GM12892 (cell line): ENCODE data around the gene HIVEP2.

Experiments
- DNase-seq: peaks from one replicate; pipeline ENCODE4 v3.0.0; 2011; ENCODE audit not compliant: insufficient read length
- FAIRE-seq: peaks from 2 replicates; lab custom pipeline; 2011; peaks lifted over from hg19 to GRCh38; lab: Jason Lieb, UNC
- POLR2A ChIP-seq: IDR thresholded peaks from 2 replicates; pipeline ENCODE4 v1.6.1; 2011; ENCODE audit warnings: low read depth, low read length, control low read depth
- POLR2AphosphoS5 ChIP-seq: IDR thresholded peaks from 2 replicates; pipeline ENCODE4 v1.6.1; 2011; ENCODE audit warnings: low read depth, low read length, control low read depth
- TAF1 ChIP-seq: IDR thresholded peaks from 2 replicates; pipeline ENCODE4 v1.6.1; 2011; ENCODE audit warnings: low read depth, mild to moderate bottlenecking, control low read depth, low read length, borderline replicate concordance

Gene HIVEP2

DNA sequence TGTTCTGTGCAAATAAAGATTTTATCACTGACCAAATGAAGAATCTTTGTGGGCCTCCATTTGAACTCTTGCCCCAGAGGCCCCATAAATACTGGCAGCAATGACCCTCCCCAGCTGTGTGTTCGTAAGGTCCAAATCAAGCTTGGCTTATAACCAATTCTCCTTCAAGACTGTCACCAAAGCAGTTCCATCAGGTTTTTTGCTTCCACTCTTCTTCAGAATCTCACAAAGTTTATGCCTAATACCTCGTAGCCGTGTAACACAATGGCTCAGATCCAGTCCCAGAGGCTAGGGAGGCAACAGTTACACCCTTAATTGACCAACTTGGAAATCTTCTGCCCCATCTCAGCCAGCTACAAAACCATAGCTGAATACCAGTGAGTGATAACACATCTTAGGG, 120.5 kb downstream of the HIVEP2 start:
- no peak for TF ChIP-seq POLR2AphosphoS5
- TF ChIP-seq POLR2A: no peak
- TF ChIP-seq TAF1: no peak
- DNase-seq (no peak), FAIRE-seq (no peak)

DNA sequence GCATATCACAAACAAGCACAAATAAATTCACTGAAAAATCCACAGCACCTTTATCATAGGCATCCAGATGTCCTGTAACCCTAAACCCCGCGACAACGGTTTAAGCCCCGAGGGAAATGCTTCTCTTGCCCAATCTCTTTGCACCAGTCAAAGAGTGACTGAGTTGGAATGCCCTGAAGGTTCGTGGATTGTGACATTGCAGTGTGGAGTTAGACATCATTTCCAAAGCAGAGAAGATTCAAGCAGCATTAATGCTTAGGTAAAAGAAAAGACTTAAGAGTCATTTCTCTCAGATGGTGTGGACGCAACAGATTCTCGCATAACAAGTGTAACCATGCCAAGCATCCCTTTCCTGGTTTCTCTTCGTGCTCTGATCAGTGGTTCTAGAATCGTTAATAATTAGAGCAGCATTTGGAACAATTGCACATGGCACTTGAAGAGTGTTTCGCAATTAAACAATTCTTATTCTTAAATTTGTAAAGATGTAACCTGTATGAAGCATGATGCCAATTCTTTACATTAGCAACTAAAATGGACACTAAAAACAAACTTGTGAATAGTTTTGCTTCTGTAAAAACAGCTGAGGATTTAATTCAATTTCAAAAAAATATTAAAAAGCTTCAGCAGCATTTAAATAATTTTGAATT, 121.6 kb downstream of the HIVEP2 start:
- no peak for TF ChIP-seq POLR2AphosphoS5
- no peak for TF ChIP-seq POLR2A
- no peak for TF ChIP-seq TAF1
- no peak for DNase-seq
- FAIRE-seq: no peak

DNA sequence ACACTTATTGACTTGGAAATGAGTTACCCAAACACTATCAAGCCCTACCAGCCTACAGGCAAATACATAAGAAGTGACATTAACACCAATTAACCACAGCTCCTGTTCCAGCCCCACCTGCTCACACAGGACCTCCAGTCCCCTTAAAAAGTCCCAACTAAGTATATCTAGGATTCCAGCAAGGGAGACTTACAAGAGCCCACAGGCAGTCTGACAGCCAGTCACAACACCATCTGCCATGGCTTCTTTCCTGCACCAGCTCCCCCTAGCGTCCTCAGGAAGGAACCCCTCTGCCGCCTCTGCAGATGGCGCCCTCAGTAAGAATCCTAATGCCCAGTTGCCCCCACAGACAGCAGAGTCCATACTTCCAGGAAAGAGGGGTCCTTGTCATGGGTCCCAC, 122.1 kb downstream of the HIVEP2 start:
- peak; percentile 27 for FAIRE-seq
- DNase-seq: no peak

DNA sequence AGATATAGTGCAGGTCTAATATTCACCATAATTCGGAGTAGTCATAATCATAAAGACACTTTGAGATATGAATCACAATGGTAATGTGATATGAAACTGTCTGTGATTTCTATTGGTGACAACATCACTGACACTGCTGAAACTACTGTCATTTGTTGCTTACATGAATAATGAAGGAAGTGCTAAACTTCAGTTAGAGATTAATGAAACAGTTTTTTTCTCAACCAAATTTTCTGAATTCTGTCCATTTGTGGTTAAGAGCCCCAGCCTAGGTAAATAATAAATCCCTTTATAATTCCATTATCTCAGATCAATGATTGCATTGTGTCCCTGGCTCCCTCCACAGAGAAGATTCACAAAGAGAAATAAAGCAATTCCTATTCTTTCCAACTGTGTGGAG, 122.6 kb downstream of the HIVEP2 start:
- DNase-seq (no peak), FAIRE-seq (peak; percentile 88)
- TF ChIP-seq POLR2AphosphoS5: no peak
- TF ChIP-seq POLR2A: no peak
- no peak for TF ChIP-seq TAF1

More for the DNA sequence above, 122.1 kb downstream of the HIVEP2 start:
- TF ChIP-seq POLR2A (no peak), POLR2AphosphoS5 (no peak), TAF1 (no peak)

DNA sequence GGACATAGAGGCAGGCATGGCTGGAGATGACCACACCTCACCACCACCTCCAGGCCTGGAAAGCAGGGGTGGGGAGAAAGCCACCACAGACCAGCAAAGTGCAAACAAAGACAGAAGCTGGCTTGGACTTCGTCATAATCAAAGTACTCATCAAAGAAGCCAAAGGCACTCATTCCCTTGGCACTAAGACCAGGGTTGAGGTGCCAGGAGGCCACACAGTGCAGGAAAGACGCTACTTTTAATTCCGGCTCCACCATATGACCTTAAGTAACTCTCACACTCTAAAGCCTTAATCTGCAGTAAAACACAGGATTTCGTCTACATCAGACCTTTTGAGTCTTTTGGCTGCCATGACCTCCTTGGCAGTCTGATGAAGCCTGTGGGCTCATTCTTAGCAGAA, 123.1 kb downstream of the HIVEP2 start:
- no peak for DNase-seq
- TF ChIP-seq TAF1 (no peak), POLR2A (no peak), POLR2AphosphoS5 (no peak)
- FAIRE-seq: no peak

DNA sequence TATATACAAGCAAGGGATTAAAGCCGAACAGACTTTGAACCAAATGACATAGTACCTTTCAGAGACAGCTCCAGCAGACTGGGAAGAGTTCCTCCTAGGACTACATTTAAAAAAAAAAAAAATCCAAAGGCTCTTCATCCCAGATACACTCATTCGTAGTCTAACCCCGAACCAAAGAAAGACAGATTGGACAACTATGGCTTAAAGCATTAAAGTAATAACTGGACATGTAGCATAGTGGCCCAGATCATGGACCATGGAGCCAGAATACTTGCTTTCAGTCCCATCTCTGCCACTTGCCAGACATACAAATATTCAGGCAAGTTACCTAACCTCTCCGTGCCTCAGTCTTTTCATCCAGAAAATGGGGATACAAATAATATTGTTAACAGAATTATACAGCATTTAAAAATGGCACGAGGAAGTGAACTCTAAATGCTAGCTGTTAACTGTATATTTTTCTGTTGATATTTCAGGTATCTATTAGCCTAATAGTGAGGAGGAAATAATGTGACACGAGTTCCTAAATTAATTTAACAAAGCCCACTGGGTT, 123.7 kb downstream of the HIVEP2 start:
- DNase-seq: no peak
- no peak for FAIRE-seq
- TF ChIP-seq POLR2AphosphoS5 (no peak), TAF1 (no peak), POLR2A (no peak)

DNA sequence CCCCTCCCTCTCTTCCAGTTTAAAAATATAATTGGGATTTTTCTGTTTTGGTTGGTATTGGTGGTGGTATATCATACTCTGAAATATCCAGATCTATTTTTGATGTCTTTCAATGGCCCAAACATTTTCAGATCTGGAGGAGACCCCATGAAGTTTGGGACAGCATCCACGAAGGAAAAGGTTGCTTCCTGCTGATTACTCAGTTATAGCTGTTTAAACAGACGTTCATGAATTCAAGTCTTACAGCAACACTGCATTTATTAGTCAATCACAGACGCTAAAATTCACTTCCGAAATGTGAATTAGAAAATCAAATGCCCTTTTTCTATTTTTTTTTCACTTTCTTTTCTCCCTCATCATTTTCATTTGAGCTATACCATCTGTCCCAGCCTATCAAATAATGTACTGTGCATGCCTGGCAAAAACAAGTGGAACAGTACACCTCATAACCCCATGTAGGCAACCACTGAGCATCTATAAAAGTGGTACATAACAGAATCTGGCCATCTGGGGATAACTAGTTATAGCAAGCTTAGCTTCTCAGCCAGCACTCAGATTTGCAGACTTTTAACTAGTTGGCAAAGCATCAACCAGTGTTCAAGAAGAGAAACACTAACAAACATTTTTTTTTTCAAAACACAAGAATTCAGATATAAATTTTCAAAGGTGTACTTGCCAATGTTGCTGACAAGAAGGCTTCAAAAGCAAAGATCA, 124.5 kb downstream of the HIVEP2 start:
- no peak for DNase-seq
- FAIRE-seq: peak; percentile 38
- TF ChIP-seq POLR2A: no peak

DNA sequence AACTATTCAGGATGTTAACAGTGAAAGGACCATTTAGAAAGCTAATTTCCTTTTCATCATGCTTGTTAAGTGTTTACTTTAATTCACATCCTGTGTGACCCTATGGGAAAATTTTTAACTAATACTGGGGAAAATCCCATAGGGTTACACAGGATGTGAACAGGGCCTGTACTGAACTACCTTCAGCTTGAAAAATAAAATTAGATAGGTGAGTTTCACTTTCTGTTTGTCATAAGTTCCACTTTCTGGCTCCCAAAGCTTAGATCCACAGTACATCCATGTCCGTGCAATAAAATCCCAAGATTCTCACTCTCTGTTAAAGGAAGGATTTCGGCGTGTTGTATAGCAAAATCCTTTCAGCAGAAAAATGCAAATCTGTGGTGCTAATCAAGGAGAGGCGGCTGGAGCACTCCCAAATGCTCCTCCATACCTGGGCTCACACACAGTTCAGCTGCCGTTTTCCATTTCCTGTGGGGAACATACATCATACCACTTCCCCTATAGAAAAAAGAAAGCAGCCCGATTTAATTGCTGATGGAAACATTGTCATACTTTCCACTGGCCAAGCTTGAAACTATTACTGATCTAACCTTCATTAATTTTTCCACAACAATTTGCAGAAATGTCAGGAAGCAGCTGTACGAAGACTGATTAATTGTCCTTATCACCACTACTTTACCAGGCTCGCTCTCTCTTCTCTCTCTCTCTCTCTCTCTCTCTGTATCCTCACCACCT, 125.2 kb downstream of the HIVEP2 start:
- TF ChIP-seq POLR2A (no peak), TAF1 (no peak), POLR2AphosphoS5 (no peak)
- peak; percentile 85 for FAIRE-seq
- no peak for DNase-seq

DNA sequence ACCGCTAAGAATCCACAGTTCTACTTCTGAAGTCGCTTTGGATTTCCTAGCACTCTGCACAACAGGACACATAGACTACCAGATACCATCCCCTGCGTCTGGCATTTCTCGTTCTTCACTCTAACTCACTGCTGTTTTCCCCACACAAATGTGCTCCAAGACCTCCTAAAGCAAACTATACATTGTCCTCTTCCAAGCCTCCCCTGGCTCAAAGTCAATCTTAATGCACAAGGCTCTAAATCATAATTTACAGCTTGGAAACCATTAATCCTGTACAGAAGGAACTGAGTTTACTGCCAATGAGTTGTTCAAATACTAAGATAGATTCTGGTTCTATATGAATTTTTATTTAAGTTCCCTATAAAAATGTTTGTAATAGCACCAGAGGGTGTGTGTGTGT, 128.5 kb downstream of the HIVEP2 start:
- no peak for TF ChIP-seq POLR2AphosphoS5
- no peak for TF ChIP-seq POLR2A
- no peak for TF ChIP-seq TAF1
- DNase-seq (no peak), FAIRE-seq (no peak)

DNA sequence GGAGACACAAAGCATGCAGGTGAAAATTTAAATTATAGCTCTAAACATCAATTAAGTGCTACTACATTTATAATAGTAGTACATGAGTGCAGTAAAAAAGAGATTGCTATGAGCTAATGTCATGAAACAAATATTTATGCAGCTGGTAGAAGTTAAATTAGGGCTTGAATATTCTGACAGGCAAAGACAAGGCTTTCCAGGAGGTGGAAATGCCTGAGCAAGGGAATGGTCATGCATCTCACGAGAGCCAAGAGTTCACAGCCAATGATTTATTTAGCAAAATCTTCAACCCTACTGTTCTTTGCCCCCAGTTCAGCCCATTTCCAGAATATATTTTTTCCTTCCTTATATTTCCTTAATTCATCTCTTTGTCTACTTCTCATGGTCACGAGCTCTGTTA, 128.9 kb downstream of the HIVEP2 start:
- FAIRE-seq: no peak

DNA sequence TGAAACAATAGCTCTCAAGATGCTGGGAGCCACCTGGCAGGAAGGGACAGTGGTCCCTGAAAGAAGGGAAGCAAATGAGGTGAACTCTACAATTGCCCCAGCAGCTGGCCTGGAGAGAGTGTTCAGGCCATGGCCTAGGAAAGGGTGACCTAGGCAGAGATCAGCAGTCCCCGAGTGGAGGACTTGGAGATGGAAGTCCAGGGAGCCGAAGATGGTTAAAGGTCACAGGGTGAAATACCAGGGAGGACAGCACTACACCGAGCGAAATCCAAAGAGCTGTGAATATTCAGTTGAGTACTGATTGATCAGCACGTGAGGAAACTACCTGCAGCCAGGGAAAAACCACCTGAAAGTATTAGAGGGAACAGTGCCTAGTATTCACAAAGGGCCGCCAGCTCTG, 133.1 kb downstream of the HIVEP2 start:
- FAIRE-seq: no peak
- no peak for DNase-seq
- TF ChIP-seq POLR2AphosphoS5: no peak
- TF ChIP-seq POLR2A: no peak
- no peak for TF ChIP-seq TAF1

More for the DNA sequence above, 128.9 kb downstream of the HIVEP2 start:
- DNase-seq: no peak
- TF ChIP-seq POLR2A: no peak
- TF ChIP-seq TAF1: no peak
- no peak for TF ChIP-seq POLR2AphosphoS5
